ENCODE results near the gene PIGN.
"Not testable (repeated sequence)": the region's sequence is repeated elsewhere in the genome, so short reads cannot be mapped to it uniquely, and the experiment has no call there.

The PIGN gene

DNA sequence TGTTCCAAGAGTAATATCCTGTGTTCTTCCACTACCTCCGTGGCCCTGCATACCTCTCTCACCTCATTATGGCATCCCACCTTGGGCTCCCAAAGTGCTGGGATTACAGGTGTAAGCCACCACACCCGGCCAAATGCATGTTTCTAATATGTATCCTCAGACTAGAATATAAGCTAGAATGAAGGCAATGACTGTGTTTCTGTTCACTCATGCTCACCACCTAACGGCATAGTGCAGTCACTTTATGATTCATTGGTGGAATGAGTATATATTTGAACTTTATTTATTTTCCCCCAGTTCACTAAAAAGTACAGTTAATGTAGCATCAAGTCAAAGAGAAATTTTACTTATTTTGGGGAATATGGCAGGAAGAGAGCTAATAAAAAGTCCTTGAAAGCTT is 11.3 kb downstream of the PIGN start:
- DNase-seq: no peak

DNA sequence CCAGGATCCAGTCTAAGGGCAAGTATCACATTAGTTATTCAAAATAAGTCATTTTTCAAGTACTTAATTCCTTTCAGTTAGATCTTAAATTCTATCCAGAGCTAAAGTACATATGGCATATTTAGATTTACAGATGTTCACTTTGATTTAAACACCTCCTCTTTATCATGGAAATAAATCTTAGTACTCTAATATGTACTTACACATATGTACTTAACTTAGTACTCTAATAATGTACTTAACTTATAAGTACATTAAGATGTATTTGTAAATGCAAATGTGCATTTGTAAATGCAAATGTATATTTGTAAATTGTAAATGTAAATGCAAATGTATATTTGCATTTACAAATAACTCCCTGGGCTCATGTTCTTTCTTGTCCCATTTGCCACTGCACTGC is 14.6 kb downstream of the PIGN start:
- DNase-seq: no peak

GRCh38 chr18:62170857-62171256 is 16.0 kb downstream of the PIGN start:
- no peak for DNase-seq

DNA sequence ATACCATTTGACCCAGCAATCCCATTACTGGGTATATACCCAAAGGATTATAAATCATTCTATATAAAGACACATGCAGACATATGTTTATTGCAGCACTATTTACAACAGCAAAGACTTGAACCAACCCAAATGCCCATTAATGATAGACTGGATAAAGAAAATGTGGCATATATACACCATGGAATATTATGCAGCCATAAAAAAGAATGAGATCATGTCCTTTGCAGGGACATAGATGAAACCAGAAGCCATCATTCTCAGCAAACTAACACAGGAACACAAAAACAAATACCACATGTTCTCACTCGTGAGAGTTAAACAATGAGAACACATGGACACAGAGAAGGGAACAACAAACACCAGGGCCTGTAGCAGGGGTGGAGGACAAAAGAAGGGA is 20.3 kb downstream of the PIGN start:
- DNase-seq: not testable (repeated sequence)

DNA sequence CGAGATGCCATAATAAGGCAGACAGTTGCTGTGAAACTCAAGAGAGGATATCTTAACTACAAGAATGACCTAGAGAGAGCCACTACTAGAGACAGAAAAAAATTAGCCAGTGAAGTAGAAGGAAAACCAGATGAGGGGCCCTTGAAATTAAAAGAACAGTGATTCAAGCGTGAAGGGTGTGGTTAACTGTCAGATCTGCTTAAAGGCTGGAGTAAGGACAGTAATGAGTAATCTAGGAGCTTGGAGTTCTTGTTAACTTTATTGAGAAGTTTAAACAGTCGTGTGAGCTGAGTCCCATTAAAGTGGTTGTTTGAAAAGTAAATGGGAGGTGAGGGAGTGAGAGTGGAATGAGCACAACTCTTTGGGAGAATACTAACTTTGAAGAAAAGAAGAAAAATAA is 21.3 kb downstream of the PIGN start:
- no peak for DNase-seq

- no peak for DNase-seq
Observed at GRCh38 chr18:62164855-62165487, 21.9 kb downstream of the PIGN start.

DNA sequence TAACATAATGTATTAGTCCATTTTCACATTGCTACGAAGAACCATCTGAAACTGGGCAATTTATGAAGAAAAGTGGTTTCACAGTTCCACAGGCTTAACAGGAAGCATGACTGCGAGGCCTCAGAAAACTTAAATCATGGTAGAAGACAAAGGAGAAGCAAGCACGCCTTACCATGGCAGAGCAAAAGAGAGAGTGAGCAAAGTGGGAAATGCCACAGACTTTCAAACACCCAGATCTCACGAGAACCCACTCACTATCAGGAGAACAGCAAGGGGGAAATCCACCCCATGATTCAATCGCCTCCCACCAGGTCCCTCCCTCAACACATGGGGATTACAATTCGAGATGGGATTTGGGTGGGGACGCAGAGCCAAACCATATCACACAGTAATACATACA is 22.5 kb downstream of the PIGN start:
- DNase-seq: no peak

GRCh38 chr18:62157843-62158242 is 29.0 kb downstream of the PIGN start:
- no peak for DNase-seq

- no peak for DNase-seq
Observed at GRCh38 chr18:62152844-62153243, 34.0 kb downstream of the PIGN start.

- DNase-seq: no peak
Observed at GRCh38 chr18:62151068-62151771, 35.6 kb downstream of the PIGN start.

GRCh38 chr18:62144338-62144737 is 42.5 kb downstream of the PIGN start:
- no peak for DNase-seq

- DNase-seq: no peak
Observed at GRCh38 chr18:62140259-62140658, 46.6 kb downstream of the PIGN start.

DNA sequence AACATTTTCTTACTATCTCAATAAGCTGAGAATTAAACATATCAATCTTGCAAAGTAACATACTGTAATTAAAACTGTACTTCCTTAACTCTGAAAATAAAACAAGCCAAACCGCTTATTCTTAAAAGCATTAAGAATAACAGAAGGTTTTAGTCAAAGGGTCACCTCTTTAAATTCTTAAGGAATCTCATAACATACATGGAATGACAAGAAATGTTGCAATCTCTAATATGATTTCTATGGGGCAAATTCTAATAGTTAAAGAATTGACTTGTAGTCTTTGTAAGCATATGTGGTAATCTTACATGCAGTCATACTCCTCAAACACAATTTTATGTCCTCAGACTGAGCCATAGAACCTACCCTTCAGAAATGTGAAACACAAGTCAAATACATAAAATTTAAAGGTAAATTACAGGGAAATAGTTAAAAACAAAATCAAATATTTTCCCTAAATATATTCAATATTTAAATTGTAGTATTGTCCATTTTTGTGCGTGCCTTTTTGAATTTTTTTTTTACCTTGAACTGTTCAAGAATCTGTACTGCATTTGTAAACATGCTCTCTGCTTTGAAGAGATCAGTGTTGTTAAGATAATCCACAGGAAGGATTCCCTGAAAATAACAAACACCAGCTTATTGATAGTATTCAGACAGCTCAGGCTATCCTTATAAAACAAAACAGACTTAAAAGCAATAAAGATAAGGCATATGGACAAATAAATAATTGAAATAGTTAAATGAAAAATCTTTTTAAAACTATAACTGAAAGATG is 48.2 kb downstream of the PIGN start:
- no peak for DNase-seq

- DNase-seq: peak; percentile 37
Observed at GRCh38 chr18:62131301-62131909, 55.5 kb downstream of the PIGN start.

GRCh38 chr18:62128157-62128556 is 58.7 kb downstream of the PIGN start:
- no peak for DNase-seq

DNA sequence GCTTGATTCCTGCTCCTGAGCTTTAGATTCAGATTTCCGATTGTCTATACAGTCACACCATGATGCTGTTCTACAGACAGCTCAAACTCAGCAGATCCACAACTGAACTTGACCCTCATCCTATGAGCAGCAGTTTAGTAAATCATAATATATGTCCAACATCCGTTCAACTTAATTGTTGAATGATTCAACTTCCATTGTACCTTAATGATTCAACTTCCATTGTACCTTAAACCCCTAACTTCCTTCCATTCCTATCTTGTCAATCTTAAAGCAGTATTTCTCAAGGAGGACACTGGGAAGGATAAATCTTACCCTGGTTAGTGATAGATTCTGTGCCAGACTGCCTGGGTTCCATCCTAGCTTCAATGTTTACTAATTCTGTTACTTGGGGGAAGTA is 60.1 kb downstream of the PIGN start:
- DNase-seq: no peak

GRCh38 chr18:62125702-62126101 is 61.2 kb downstream of the PIGN start:
- DNase-seq: no peak

DNA sequence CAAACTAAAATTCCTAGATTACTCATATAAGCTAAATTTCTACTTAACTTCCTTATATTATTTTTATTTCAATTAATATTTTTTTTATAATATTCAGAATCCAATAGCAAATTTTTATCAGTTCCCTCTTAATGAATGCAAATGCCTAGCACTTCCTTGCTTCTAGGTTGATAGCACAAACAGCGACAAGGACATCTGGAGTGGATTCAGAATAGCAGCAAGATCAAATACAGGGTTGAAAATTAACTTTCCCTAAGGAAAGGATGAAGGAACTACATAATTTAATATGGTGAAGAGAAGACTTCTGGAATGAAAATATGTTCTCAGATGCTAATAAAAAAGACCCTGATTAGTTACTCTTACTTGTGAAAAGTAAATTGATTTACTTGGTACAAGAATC is 64.5 kb downstream of the PIGN start:
- no peak for DNase-seq

DNA sequence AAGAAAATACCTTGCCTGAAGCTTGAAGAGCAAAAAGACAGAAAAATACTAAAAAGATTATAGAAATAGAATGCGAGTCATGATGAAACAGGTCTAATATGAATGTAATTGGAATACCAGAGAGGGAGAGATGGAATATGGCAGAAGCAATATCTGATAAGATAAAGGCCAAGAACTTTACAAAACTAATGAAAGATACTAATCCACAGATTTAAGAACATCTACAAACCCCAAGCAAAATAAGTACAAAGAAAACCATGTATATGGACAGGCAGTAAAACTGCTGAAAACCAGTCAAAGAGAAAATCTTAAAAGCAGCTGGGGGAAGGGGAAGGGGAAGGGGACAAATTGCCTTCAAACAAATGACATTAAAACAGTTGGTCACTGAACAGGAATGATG is 67.0 kb downstream of the PIGN start:
- DNase-seq: no peak

- DNase-seq: no peak
Observed at GRCh38 chr18:62118328-62118727, 68.5 kb downstream of the PIGN start.

- DNase-seq: no peak
Observed at GRCh38 chr18:62109676-62110075, 77.2 kb downstream of the PIGN start.

DNA sequence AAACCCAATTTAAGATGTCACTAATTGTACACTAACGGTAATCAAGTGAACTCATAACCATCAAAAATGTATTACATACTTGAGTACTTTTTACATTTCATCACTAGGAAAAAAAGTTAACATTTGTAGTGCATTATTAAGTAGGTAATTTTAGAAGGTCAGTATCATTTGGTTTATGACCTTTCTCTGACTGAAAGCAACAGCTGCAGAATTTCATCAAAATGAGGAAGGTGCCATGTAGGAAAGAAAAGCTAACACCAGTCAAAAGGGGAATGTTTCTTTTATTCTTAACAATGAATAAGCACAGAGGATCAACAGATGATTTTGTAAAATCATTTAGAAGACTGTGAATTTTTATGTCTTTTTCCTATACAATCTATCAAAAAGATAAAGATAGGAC is 79.0 kb downstream of the PIGN start:
- no peak for DNase-seq

DNA sequence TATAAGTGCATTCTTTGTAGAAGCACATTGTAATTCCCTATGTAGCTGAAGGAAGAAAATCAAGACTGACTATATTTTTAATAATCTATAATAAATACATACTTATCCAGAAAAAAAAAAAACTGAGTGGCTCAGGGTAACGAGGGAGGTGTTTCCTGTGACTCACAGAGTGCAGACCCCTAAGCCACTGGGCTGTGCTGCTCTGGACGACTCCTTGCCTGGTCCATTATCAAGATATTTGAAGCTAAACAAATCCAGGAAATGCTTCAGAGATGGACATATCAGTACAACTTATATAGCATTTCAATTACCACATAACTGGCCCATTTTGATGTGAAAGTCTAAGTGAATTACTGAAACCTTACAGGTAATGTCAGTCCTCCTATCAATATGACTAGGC is 80.6 kb downstream of the PIGN start:
- no peak for DNase-seq

DNA sequence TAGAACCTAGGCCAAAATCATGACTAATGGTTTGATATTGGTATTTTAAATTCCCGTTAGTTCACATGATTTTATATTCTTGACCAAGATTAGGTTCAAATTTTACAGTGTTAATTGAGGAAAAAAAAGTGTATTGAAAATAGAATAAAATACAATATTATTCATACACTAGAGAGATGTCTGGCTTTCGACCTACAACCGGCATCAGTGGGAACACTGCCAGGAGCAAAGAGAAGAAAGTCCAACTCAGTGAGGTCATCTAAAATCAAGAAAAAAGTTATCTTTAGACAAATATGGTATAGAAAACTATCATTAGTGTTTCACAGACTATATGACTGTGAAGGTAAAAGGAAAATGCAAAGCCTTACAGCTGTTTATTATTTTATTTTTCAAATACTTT is 81.5 kb downstream of the PIGN start:
- DNase-seq: no peak
